Gastroesophageal sphincter (tissue), 4 donors: ENCODE data around the gene BICRA. TPM values are rescaled to one million over a fixed set of nuclear protein-coding genes. Genes with fewer than 3 reads are reported as not detected.

Source experiments
- ATAC-seq: fragments of 150-250 bp; one replicate; pipeline ENCODE4 v1.9.1; 2016; ENCODE audit warnings: mild to moderate bottlenecking, moderate library complexity
- H3K27ac ChIP-seq, 4 donors: fragments of 200-600 bp; sonication (generic) in 3 of 4; 1 replicate in 3 of 4; 2 replicates in 1 of 4; pipeline ENCODE4 v1.5.1; 2016 to 2019
- H3K27me3 ChIP-seq: fragments of 200-600 bp; sonication (generic); one replicate; pipeline ENCODE4 v1.5.1; 2019
- H3K36me3 ChIP-seq, 2 donors: fragments of 200-600 bp; sonication (generic); one replicate each; pipeline ENCODE4 v1.5.1; 2019; ENCODE audit warnings: control low read depth in 1 of 2
- H3K4me1 ChIP-seq, 3 donors: fragments of 200-600 bp; sonication (generic); 1 replicate in 2 of 3; 2 replicates in 1 of 3; pipeline ENCODE4 v1.5.1; 2016 to 2019; ENCODE audit warnings: control low read depth in 2 of 3
- H3K4me3 ChIP-seq, 2 donors: fragments of 200-600 bp; sonication (generic); one replicate each; pipeline ENCODE4 v1.5.1; 2019; ENCODE audit warnings: mild to moderate bottlenecking in 1 of 2, moderate library complexity in 1 of 2
- H3K9me3 ChIP-seq, 3 donors: fragments of 200-600 bp; sonication (generic); one replicate each; pipeline ENCODE4 v1.5.1; 2017 to 2019; ENCODE audit warnings: control low read depth in 2 of 3
- EP300 ChIP-seq: sonication (generic); formaldehyde crosslinking; IDR thresholded peaks from one replicate; pipeline ENCODE4 v1.6.1; 2017; ENCODE audit warnings: antibody characterized with exemption, mild to moderate bottlenecking
- POLR2A ChIP-seq, 2 donors: fragments of 450-650 bp; IDR thresholded peaks; one replicate each; pipeline ENCODE4 v1.6.1; 2017; ENCODE audit warnings: antibody characterized with exemption in 2 of 2, mild to moderate bottlenecking in 2 of 2, moderate library complexity in 1 of 2
- POLR2AphosphoS5 ChIP-seq: sonication (generic); formaldehyde crosslinking; IDR thresholded peaks from one replicate; pipeline ENCODE4 v1.6.1; 2017; ENCODE audit warnings: antibody characterized with exemption
- WGBS, 2 donors: methylation state at CpG; one replicate each; pipeline ENCODE4 v1.1.5; 2018; ENCODE audit warnings: low coverage in 1 of 2; 5-methylcytosine and 5-hydroxymethylcytosine counted together
- total RNA-seq, 4 donors: library from RNA; depleted of rRNA; stranded (reverse); fragments of >200 nt; gene quantifications; one replicate each; pipeline ENCODE4 v1.1.0, GENCODE V29; 2016
- TF ChIP-seq, protein P1 (sequence below), 4 experiments: fragments of 200-600 bp in 2 of 4; fragments of 450-650 bp in 2 of 4; sonication (generic) in 1 of 4; IDR thresholded peaks; one replicate each; pipeline ENCODE4 v1.5.1; 2017 to 2019; ENCODE audit warnings: antibody characterized with exemption in 4 of 4, mild to moderate bottlenecking in 2 of 4, moderate library complexity in 2 of 4

The BICRA gene
- total RNA-seq, 4 donors from 2014 or later, result 6.5 to 29.1 (median 11.5) TPM

DNA sequence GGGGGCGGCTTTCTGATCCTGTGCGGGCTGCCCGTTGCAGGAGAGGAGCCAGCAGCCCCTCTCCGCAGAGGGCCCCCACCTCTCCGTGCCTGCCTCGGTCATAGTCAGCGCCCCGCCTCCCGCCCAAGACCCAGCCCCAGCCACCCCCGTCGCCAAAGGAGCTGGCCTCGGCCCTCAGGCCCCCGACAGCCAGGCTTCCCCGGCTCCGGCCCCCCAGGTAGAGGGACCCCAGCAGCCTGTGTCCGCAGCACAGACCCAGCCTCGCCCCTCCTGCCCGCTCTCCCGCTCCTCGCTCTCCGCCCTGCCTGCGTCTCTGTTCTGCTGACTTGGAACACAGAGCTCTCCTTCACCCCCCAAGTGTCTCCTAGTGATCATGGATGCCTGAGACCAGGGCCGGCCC is 73.0 kb downstream of the BICRA start:
- 97 to 100% methylated on average over 3 to 11 of the region's 23 CpGs for WGBS, 2 donors
- no peak for ATAC-seq
- no peak overlapping the region for H3K4me3 ChIP-seq
- peaks cover 0 to 84% of the 10 kb centered on the region in 2 donors for H3K36me3 ChIP-seq
- H3K9me3 ChIP-seq, result no peaks in the 10 kb centered on the region
- TF ChIP-seq, protein P1, sequence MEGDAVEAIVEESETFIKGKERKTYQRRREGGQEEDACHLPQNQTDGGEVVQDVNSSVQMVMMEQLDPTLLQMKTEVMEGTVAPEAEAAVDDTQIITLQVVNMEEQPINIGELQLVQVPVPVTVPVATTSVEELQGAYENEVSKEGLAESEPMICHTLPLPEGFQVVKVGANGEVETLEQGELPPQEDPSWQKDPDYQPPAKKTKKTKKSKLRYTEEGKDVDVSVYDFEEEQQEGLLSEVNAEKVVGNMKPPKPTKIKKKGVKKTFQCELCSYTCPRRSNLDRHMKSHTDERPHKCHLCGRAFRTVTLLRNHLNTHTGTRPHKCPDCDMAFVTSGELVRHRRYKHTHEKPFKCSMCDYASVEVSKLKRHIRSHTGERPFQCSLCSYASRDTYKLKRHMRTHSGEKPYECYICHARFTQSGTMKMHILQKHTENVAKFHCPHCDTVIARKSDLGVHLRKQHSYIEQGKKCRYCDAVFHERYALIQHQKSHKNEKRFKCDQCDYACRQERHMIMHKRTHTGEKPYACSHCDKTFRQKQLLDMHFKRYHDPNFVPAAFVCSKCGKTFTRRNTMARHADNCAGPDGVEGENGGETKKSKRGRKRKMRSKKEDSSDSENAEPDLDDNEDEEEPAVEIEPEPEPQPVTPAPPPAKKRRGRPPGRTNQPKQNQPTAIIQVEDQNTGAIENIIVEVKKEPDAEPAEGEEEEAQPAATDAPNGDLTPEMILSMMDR (IDR thresholded peaks at IDR 0.05), result no peak
- no peak for TF ChIP-seq EP300
- TF ChIP-seq POLR2AphosphoS5, result no peak
- no peak for TF ChIP-seq POLR2A (IDR thresholded peaks at IDR 0.05)
- no peaks in the 10 kb centered on the region for H3K27me3 ChIP-seq
- peak overlapping the region in 1 of 4 donors; percentile 16 for H3K27ac ChIP-seq
- H3K4me1 ChIP-seq, result no peaks in the 10 kb centered on the region

DNA sequence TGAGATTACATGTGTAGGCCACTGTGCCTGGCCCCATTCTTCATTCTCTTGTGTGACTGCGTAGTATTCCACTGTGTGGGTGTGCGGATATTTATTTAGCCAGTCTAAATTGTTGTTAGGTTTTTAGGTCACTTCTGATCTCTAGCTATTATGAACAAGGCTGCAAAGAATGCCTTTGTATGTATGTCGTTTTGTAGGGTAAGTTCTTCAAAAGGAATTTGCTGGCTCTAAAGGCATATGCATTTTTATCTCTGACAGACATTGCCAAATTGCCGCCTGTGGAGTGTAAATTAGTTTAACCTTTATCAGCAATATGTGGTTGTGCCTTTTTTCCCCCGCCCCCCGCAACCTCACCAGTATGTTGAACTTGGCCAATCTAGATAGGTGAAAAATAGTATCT is 74.0 kb downstream of the BICRA start:
- ATAC-seq, result no peak
- Histone ChIP-seq H3K4me3 (no peak overlapping the region), H3K27ac (no peak overlapping the region), H3K9me3 (no peaks in the 10 kb centered on the region), H3K4me1 (no peaks in the 10 kb centered on the region), H3K27me3 (no peaks in the 10 kb centered on the region), H3K36me3 (peaks cover 0 to 74% of the 10 kb centered on the region in 2 donors)
- 65 to 67% methylated on average over 3 to 5 of the region's 6 CpGs for WGBS, 2 donors
- TF ChIP-seq, protein P1 (IDR thresholded peaks at IDR 0.05), result no peak
- TF ChIP-seq EP300, result no peak
- TF ChIP-seq POLR2AphosphoS5, result no peak
- no peak for TF ChIP-seq POLR2A (IDR thresholded peaks at IDR 0.05)

DNA sequence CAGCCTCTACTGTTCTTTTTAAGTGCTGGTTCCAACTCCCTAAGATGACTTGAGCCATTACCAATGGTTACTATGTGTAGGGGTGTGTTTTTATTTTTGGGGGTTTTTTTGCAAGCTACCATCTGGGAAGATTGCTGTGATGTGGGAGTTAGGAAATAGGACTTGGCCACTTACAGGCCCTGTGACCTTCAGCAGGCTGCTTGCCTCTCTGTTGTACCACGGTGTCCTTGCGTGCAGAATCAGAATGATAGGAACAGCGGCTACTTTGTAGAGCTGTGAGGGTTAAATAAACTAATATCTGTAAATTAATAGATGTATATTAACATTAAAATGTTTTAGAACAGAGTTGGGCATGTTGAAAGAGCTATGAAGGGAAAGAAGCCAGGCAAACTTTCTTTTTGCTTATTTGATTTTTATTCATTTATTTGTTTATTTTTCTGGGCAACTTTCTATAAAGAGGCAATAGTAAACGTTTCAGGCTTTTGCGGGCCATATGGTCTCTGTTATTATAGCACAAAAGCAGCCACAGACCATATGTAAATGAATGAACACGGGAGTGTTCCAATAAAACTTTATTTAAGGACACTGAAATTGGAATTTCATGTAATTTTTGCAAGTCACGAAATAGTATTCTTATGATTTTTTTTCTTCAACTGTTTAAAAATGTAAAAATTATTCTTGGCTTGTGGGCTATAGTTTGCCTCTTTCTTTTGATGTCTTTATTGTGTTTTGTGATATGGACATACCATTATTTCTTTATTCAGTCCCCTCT is 77.9 kb downstream of the BICRA start:
- no peaks in the 10 kb centered on the region for H3K27me3 ChIP-seq
- H3K27ac ChIP-seq, result no peak overlapping the region
- peaks cover 0 to 48% of the 10 kb centered on the region in 2 donors for H3K36me3 ChIP-seq
- TF ChIP-seq, protein P1 (IDR thresholded peaks at IDR 0.05), result no peak
- no peak for TF ChIP-seq EP300
- no peak for TF ChIP-seq POLR2A (IDR thresholded peaks at IDR 0.05)
- H3K9me3 ChIP-seq, result no peaks in the 10 kb centered on the region
- ATAC-seq, result no peak
- H3K4me3 ChIP-seq, result no peak overlapping the region
- WGBS, 2 donors, result 90% methylated on average over 7 of the region's 7 CpGs
- H3K4me1 ChIP-seq, result no peaks in the 10 kb centered on the region

DNA sequence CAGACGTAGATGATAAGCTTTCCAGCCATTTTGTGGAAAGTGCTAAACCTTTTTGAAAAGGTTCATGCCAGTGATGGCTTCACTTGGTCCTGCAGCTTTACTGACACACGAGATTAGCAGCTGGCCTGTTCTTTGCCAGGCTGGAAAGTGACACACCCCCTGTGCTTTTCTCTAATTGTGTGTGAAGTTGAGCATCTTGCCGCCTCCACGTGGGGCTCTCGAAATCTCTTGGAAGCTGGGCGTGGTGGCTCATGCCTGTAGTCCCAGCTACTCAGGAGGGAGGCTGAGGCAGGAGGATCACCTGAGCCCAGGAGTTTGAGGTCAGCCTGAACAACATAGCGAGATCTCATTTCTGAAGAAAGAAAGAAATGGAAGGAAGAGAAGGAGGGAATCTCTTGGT is 79.0 kb downstream of the BICRA start:
- no peak for TF ChIP-seq POLR2AphosphoS5
- TF ChIP-seq EP300, result no peak
- TF ChIP-seq, protein P1 (IDR thresholded peaks at IDR 0.05), result no peak
- TF ChIP-seq POLR2A (IDR thresholded peaks at IDR 0.05), result no peak
- H3K9me3 ChIP-seq, result no peaks in the 10 kb centered on the region
- ATAC-seq, result no peak
- H3K27me3 ChIP-seq, result no peaks in the 10 kb centered on the region
- no peak overlapping the region for H3K4me3 ChIP-seq
- H3K36me3 ChIP-seq, result peaks cover 0 to 53% of the 10 kb centered on the region in 2 donors
- no peaks in the 10 kb centered on the region for H3K4me1 ChIP-seq
- 80 to 83% methylated on average over 2 to 7 of the region's 7 CpGs for WGBS, 2 donors
- no peak overlapping the region for H3K27ac ChIP-seq

DNA sequence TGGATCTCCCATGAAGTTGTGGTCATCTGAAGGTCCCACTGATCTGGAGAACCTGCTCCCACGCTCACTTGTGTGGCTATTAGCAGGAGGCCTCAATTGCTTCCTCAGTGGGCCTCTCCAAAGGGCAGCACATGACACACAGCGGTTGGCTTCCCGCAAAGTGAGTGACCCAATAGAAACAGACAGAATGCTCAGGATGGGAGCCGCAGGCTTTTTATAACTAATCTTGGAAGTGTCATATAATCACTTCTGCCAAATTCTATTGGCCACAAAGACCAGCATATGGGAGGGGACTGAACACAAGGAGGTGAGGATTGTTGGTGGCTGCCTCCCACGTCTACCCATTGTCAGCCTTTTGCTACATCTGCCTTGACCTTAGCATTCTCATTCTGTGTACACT is 82.2 kb downstream of the BICRA start:
- Histone ChIP-seq H3K36me3 (peaks cover 0 to 54% of the 10 kb centered on the region in 2 donors), H3K4me1 (no peaks in the 10 kb centered on the region), H3K4me3 (no peak overlapping the region), H3K9me3 (no peaks in the 10 kb centered on the region), H3K27me3 (no peaks in the 10 kb centered on the region), H3K27ac (no peak overlapping the region)
- 82 to 98% methylated on average over 1 to 4 of the region's 5 CpGs for WGBS, 2 donors
- TF ChIP-seq POLR2A (IDR thresholded peaks at IDR 0.05), result no peak
- TF ChIP-seq, protein P1 (IDR thresholded peaks at IDR 0.05), result no peak
- ATAC-seq, result no peak
